GM18526 (cell line): ENCODE results near the gene OSTN.

Source experiments
- POLR2A ChIP-seq: IDR thresholded peaks from 3 replicates; pipeline ENCODE4 v1.6.1; 2011; ENCODE audit not compliant: insufficient read length; ENCODE audit errors: extremely low read depth

Gene OSTN, protein sequence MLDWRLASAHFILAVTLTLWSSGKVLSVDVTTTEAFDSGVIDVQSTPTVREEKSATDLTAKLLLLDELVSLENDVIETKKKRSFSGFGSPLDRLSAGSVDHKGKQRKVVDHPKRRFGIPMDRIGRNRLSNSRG

DNA sequence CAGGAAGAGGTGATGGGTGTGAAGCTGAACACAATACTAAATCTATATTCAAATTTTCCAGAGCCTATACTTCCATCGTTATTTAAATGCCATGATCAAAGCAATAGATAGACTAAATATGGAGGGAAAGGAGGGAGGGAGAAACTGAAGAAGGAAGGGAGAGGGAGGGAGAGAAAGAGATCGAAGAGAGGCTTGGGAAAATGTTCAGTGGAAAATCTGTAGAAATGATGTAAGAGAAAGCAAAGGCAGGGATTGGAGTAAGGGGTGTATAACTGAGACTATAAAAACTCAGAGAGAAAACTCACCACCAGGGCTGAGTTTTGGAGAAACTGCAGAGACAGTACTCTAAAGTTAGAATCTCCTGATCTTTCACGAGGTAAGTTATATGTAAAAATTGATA, at the start of gene OSTN:
TSS of gene OSTN (plus strand) at position 310 of the 400 bp plus-strand sequence. CDS start 13,292 bp downstream, outside the sequence.
- no peak for TF ChIP-seq POLR2A

DNA sequence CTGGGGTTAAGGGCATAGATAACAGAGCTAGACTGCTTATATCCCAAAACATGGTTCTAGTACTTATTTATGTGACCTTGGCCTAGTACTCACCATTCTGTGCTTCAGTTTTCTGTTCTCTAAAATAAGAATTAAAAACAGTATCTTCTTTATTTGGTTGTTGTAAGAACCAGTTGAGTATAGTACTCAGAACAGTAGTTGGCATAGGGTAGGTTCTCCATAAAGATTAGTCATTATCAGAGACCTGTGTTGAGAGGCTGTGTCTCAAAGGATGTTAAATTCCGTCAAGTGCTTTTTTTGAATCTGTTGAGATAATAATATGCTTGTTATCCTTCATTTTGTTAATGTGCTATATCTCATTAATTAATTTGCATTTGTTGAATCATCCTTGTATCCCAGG, 47.4 kb upstream of the OSTN start:
- TF ChIP-seq POLR2A, result no peak

DNA sequence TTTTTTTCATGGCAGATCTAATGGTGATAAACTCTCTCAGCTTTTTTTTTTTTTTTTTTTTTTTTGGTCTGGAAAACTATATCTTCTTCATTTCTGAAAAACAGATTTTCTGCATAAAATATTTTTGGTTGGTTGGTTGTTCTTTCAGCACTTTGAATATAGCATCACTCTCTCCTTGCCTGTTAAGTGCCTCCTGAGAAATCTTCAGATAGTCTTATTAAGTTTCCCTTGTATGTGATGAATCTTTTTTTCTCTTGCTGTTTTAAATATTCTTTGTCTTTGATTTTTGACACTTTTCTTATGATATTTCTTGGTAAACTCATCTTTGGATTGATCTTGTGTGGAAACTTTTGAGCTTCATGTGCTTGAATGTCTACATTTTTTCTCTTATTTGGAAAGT, 44.2 kb upstream of the OSTN start:
- no peak for TF ChIP-seq POLR2A

DNA sequence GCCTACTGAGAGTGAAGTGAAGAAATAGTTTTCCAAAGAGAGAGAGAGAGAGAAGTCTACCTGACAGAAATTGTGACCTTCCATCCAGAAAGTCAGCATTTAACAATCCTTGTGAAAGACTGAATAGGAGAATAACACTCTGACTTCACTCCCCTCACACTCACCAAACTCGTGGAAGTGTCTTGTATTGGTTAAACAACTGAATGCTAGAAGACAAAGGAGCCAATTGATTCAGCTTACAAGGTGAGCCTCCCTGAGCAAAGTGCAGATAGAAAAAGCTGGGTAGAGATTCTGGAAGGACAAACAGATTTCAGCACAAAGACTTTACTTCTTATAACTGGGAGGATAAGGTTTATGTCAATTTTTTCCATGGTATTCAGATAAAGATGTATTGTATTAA, 40.8 kb upstream of the OSTN start:
- no peak for TF ChIP-seq POLR2A

DNA sequence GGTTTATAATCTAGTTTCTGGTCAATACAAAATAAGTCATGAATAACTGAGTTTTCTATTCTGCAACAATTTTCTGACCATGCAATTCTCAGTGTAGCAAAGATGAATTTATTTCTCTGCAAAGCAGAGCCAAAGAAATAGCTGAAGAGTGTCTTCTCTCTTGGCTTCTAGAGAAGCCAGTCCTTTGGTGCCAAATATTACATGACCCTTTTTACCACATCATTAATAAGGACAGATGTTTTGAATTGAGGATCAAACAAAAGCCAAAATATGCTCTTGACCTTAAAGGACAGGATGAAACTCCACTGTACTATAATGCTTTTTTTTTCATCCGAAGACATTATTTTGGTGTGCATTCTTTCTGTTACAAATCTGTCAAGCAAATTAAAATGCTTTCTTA, 40.2 kb upstream of the OSTN start:
- TF ChIP-seq POLR2A, result no peak

DNA sequence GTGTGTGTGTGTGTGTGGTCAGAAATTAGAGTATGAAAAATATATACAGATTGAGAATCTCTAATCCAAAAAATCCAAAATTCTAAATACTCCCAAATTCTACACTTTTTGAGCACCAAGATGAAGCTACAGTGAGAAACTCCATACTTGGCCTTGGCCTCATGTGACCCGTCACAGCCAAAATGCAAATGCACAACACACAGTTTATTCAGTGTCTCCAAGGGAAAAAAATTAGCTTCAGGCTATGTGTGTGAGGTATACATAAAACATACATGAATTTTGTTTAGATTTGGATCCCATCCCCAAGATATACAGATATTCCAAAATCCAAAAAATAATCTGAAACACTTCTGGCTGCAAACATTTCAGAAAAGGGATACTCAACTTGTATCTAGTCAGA, 33.2 kb upstream of the OSTN start:
- TF ChIP-seq POLR2A, result no peak

DNA sequence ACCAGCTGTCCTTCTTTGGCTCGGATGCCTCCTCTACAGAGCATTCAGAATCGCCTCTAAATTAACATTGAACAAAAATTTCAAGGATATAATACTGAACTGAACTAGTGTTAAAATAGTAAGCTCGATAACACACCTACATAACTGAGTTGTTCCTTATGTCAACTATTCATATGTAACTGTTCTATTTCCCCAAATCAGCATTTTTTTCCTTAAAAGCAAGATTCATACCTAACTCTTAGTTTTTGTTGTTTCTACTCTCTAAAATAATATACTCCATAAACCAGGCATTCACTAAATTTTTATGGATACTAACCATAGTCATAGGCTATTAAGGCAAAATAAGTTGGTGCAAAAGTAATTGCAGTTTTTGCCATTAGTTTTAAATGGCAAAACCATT, 32.7 kb upstream of the OSTN start:
- TF ChIP-seq POLR2A, result no peak

DNA sequence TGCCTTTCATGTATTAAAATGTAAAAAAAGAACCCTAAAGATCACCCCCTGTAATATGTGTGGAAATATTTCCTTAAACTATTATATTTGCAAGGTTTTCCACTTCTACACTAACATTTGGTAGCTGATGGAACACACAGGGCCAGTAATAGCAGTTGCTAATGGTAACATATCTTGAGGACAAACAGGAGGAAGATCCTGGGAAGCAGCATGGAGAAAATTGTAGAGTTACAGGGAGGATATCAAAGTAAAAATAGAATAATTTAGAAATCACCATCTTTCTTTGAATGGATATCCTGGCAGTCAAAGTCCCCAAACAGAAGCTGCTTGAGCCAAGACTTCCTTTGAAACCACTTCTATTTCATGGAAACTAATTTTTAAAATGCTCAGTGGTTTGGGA, 29.5 kb upstream of the OSTN start:
- TF ChIP-seq POLR2A, result no peak

DNA sequence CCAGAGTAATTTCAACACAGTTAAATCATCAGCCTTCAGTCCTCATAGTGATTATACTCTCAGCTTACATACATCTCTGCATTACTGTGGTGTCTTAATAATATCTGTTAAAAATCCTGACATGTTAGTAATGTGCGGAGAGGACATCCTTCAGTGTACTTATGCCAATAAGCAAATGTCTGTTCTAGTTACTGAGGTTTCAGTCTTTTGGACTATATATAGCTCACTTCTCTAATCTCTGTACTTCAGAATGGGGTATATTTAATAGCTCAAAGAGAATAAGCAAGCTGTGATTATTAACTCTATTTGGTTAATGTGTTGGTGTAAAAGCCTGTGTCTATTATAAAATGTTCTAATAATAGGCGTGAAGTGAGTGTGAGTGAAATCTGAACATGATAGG, 28.9 kb upstream of the OSTN start:
- no peak for TF ChIP-seq POLR2A

DNA sequence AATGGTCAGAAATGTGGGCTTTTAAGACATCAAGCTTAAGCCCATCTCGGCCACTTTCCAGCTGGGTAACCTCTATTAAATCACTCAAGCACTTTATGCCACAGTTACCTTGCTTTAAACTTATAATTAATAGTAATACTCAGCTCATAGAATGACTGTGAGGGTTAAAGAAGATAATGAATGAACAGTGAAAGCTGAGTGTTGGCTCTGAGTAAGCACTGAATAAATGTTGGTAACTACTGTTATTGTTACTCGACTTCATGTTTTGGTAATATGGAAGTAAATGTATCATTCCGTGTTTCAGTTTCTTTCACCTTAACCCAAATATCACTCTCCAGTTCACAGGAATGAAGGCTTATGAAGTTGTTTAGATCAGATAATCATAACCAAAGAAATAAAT, 23.9 kb upstream of the OSTN start:
- no peak for TF ChIP-seq POLR2A

DNA sequence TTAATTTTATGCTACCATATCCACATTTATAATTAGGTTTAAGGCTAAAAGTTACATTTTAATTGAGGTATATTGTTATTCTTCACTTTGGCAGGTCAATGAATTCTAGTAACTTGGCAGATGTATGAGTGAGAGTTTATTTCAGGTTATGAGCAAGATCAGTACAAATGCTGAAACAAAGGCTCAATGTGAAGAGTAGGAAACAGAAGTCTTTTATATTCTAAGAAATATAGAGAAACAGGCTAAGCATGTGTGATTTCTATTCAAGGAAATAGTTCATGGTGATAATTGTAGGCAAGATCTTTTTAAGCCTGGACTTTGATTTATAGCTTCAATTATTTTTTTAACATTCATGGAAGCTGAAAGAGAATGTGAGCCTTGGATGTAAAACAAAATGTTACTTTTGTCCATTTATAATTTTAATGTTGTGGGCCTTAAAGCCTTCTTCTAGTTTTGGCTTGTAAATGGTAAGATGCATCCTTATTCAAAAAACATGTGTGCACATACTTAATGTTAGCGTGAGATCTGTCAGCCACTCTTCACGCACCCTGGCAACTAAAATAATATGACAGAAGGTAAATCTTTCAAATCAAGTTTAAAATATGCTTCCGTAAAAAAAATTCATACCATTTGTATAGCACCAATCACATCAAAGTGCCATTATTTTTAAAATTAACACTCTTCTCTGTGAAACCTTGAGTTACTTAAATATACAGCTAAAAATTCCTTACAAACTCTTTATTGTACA, 22.8 kb upstream of the OSTN start:
- no peak for TF ChIP-seq POLR2A

DNA sequence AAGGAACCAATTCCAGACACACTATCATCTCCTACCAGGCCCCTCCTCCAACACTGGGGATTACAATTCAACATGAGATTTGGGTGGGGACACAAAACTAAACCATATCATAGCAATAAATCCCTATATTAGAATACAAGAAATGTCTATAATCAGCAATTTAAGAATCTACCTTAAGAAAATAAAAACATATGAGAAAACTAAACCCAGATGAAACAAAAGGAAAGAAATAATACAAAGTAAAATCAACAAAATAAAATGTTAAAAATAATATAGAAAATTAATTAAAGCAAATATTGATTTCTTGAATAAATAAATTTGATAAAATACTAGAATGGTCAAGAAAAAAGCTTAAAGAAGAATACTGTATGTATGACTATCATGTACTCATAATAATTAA, 6.1 kb upstream of the OSTN start:
- TF ChIP-seq POLR2A, result no peak

DNA sequence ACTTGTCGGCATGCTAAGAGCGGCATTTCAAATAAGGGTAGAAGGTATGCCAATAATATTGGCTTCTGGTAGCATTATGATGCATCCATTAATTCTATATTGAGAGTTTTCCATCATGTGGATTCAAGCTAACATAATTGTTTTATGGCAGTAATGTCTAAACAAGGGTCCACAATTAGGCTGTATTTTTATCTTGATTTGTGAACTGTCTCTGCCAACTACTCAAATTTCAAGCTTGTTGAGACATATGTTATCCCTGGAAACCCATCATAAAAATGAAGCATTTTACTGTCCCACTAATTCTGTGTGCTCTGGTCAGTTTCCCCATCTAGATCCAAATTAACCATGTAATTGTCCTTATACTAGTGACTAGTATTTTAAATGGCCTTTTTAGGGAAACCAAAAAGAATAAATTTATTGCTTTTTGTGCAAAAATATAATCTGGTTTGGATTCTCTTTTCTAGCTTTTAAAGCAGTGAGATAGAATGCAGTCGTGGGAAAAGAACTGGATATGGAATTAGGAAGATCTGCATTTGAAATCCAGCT, 1.2 kb upstream of the OSTN start:
- TF ChIP-seq POLR2A, result no peak

DNA sequence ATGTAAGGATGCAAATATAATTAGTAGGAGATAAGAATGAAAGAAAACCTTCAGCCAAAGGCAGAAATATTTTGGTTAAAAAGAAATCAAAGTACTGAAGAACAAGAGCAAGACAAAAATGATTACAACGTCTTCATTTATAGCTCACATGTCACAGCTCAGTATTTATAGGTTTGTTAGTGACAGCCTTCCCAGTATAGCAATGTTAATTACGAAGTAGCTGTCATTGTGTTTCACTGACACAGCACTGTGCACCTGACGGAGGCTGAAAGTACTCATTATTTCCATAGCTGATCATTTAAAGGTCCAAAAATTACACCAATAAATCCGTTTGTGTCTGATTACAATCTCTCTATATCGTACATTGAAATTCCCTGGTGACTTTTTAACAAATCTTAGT, 561 bp upstream of the OSTN start:
- no peak for TF ChIP-seq POLR2A

DNA sequence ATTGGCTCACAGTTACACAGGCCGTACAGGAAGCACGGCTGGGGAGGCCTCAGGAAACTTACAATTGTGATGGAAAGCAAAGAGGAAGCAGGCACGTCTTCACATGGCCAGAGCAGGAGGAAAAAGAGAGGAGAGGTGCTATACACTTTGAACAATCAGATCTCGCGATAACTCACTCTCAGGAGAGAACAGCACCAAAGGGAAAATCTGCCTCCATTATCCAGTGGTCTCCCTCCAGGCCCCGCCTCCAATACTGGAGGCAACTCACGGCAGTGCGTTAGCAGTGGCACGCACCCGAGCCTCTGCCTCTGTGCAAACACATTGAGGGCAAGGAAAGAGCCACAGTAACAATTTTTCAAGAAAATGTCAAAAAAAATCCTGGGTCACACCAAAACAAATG, 11.0 kb downstream of the OSTN start:
- no peak for TF ChIP-seq POLR2A

DNA sequence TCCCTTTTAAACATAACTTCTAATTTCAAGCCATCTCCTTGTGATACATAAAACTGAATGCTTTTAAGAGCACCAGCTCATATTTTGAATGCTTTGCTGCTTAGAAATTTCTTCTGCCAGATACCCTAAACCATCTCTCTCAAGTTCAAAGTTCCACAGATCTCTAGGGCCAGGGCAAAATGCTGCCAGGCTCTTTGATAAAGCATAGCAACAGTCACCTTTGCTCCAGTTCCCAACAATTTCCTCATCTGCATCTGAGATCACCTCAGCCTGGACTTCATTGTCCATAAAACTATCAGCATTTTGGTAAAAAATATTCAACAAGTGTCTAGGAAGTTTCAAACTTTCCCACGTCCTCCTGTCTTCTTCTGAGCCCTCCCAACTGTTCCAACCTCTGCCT, 17.5 kb downstream of the OSTN start:
- TF ChIP-seq POLR2A, result no peak

DNA sequence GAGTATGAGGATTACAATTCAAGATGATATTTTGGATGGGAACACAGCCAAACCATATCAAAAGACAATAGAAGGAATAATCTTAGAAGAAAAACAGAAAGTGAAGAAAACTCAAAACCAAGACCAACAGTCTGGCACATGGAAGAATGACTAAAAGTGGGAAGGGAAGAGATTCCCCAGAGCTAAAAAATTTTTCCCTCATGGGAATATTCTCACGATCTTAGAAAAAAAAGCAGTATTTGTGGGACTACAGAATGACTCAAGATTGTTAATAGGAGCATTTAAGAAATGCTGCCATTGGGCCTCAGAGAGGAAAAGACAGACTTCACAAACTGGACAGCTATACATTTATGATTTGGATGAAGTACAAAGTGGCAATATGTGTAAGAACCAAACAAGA, 18.3 kb downstream of the OSTN start:
- no peak for TF ChIP-seq POLR2A

DNA sequence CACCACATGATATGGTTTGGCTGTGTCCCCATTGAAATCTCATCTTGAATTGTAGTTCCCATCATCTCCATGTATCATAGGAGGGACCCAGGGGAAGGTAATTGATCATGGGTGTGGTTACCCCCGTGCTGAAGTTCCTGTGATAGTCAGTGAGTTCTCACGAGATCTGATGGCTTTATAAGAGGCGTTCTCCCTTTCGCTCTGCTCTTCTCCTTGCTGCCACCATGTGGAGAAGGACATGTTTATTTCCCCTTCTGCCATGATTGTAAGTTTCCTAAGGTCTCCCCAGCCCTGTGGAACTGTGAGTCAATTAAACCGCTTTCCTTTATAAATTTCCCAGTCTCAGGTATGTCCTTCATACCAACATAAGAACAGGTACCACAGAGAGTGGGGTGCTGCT, 21.9 kb downstream of the OSTN start:
- no peak for TF ChIP-seq POLR2A

DNA sequence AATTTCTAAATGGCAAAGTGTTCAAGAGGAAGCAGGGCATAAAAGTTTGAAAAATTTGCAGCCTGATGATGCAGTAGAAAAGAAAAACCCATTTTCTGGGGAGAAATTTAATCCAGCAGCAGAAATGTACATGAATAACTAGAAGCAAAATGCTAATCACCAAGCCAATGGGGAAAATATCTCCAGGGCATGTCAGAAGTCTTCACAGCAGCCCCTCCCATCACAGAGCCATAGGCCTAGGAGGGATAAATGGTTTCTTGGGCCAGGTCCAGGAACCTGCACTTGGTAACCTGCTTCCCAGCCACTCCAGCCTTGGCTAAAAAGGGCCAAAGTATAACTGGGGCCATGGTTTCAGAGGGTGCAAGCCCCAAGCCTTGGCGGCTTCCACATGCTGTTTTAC, 22.6 kb downstream of the OSTN start:
- no peak for TF ChIP-seq POLR2A
